HG02798 (cell line): ENCODE measurements around the gene PRRG4.

Experiments
- ATAC-seq: cut with Tn5 transposase; IDR thresholded peaks from one replicate; pipeline ENCODE4 v1.9.1; 2021; ENCODE audit warnings: mild to moderate bottlenecking; ENCODE audit not compliant: unreplicated experiment, poor library complexity

The PRRG4 gene

GRCh38 chr11:32905028-32905667 is 75.4 kb downstream of the PRRG4 start:
- ATAC-seq = no peak
